HG02884 (cell line): ENCODE data around the gene TACC2.

ENCODE experiments used
- ATAC-seq: cut with Tn5 transposase; IDR thresholded peaks from one replicate; pipeline ENCODE4 v1.9.1; 2021; ENCODE audit warnings: mild to moderate bottlenecking, moderate library complexity; ENCODE audit not compliant: unreplicated experiment

Gene TACC2

DNA sequence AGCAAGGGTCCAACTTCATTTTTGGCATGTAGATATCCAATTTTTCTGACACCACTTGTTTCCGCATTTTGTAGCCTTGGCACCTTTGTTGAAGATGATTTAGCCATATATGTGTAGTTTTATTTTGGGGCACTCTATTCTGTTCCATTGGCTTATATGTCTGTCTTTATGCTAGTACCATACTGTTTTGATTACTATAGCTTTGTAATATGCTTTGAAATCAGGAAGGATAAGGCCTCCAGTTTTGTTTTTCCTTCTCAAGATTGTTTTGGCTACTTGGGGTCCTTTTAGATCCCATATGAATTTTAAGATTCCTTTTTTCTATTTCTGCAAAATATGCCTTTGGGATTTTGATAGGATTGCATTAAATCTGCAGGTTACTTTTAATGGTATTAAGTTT is 272.6 kb downstream of the TACC2 start:
- no peak for ATAC-seq

DNA sequence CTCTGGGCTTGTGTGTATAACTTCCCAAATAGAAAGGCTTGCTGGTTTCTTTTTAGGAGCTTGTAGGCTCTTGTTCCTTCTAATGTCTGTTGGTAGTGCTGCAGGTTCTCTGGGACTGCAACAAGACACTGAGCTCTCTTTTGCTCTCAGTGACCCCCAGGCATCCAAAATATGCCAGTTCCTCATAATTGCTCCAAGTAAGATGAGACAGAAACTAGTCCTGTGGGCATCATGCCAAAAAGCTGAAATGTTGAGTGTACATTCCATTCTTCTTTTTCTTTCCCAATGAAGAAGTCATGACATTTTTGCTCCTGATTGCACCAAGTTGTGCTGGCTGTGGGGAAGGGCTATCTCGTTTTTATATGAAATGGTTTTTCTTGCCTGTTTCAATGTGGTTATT is 275.0 kb downstream of the TACC2 start:
- ATAC-seq: no peak

DNA sequence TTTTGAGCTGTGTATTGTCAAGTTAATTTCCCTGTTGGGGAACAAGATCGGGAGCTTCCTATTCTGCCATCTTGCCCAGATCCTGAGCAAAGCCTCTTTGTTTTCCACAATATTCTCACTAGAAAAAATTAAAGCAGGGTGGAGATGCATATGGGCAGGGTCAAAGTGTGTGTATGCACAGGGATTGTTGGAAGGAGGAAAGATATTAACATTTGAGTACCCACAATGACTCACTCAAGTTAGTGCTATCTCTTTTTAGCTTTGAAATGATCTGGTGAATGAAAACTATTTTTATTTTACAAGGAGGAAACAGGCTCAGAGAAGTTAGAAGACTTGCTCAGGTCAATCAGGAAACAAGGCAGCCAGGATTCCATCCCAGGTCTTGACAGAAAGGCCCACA is 275.5 kb downstream of the TACC2 start:
- no peak for ATAC-seq

DNA sequence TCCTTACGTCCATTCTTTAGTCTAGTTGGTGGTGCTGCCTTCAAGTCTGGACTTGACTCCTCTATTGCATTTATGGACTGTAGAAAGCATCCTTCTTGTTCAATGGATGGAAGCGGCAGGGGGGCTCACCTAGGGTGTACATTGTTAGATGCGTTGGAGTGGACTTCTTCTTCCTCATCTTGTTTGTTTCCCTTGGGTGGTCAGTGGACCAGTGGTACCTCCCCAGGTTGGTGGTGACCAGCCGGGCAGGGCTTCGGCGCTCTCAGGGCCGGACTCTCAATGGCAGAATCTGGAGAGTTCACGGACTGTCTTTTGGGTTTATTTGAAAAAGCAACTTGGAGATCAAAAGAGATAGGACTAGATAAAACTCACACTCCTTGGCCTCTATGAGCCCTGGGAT is 276.0 kb downstream of the TACC2 start:
- no peak for ATAC-seq

DNA sequence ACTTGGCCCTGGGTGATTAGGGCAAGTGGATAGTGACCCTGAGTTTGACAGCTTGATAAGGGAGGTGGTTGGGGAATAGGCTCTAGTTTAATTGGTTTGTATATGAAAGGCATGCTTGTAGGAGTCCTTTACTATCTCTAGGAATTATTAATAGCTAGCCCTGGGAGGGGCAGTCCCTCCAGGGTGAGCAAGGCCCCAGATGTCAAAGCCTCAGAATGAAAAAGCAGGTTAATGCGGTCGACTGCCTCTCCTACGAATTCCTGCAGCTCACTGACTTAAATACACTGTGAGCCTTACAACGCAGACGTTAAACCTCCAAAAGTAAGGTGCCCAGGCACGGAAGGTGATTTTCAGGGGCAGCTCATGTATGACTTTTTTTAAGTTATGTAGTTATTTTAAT is 276.9 kb downstream of the TACC2 start:
- no peak for ATAC-seq

DNA sequence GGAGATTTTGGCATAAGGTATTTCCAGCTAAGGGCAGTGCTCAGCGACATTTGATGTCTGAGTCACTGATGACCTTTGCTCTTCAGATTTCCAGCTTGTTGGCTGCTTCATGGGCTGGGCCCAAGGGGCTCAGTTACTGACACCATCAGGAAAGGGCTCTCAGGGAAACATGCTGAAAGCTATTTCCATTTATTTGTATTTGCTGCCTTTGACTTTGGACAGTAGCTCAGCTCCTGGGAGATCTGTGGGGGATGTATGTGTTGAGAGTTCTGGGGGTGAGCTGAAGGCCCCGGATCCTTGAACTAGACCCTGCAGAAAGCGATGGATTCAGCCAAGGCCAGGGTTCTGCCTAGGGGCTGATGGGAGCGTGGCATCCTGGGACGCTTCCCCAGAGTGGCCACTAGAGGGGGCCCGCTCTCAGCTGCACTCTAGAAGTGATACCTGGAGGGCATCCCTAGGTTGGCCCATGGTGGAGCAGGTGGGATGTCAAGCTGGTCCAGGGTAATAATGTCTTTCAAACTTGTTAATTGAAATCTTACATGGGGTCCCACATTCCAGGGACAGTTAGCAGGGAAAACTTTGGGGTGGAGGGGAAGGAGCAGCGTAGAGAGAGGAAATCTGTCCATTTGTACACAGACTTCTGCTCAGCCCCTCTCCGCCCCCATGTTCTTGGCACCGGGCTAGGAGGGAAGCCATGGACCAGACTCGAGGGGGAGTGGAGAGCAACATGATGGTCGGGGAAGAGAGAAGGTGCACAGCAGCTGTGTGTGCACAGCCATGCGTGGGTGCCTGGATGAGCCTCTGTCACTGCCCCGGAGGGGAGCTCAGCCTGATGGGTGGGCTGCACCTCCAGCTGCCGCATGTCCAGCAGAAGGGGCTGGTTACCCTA is 279.1 kb downstream of the TACC2 start:
- peak; percentile 83 for ATAC-seq

DNA sequence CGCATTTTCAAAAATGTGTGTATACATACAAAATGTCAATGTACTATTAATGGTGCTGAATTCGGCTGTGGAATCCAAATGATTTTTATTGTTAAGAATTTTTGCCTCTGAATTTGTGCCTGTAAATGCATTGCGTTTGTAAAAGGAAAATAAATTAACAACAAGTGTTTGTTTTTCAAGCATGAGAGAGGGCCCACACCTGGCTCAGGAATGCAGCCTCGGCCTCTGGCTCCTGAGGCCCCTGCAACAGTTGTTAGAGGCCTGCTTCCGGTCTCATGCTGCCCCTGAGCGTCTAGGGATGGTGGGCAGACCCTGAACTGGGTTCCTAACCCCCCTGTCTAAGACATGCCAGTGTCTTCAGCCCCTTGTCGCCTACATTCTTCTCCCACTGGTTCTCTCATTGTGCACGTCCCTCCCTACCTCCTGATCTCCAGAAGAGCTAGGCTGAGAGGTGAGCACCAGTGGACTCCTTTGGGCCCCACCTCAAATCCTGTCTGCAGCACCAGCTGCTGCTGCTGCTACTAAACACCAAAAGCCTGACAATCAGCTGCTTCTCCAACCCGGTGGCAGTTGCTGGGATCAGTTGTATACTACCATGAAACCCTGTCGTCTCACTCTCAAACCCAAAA is 280.2 kb downstream of the TACC2 start:
- ATAC-seq: no peak

DNA sequence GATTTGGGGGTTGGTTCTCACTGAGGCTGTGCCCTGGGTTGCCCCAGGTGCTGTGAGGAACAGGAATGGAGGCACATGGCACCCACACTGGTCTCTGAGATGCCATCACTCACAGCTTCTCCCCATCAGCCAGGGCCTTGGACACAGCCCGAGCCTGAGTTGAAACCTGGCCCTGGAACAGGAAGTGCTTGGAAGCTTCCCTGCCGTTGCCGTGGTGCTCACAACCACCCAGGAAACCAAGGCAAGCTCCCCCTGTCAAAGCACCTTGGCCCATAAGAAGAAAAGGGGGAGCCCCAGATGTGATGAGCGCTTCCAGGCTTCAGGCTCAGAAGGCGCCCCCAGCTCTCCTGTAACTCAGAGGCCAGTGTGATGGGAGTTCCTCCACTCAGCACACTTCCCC is 282.1 kb downstream of the TACC2 start, which contains the start of gene BTBD16:
BTBD16 (plus strand) TSS at position 221 of the 400 bp plus-strand sequence. CDS start 3,786 bp downstream, outside the sequence.
- no peak for ATAC-seq

DNA sequence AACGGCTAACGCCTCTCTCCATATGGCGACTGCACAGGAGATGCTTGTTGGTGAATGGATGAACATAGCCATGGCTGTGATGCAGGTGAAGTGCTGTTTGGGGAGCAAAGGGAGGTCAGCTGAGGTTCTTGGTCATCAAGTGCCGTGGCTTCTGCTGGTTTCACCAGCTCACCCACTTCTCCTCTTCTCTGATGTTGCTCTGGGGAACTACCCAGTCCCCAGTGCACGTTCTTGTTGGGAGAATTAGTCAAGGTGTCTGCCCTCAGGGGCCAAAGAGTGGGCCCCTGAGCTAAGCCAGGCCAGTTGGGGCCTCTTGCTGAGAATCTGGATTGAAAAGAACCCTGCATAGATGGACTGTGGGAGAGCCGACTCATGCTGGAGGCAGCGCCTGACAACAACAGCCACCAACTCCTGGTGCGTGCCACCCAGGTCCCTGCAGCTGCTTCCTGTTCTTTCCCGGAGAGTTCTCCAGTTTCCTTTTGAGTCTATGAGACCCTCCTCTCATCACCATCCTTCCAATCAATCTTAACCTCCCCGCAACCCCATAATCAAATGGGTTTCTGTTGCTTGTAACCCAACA is 285.1 kb downstream of the TACC2 start:
- no peak for ATAC-seq

DNA sequence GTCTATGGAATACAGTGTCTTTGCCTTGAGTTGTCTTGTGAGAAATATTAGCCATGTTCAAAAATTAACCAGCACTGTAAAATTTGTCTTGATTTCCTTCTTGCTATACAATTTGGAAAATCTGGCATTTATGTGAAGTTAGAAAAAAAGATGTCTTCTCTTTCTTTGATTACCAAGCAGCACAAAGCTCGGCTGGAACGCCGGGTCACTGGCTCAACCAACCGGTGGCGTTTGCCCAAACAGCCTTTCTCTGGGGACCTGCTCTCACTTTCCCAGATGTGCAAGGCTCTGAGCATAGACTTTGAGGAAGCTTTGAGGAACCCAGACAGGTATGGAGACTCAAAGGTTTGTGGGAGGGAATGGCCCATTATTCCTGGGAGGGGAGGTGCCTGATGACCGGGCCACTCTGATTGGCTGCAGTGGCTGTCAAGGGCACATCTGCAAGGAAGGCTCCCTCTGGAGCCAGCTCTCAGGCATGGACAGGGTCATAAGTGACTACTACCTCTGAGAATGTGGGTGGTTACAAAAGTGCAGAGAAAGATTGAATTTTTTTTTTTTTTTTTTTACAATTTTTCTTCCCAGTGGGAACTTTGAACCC is 287.7 kb downstream of the TACC2 start:
- no peak for ATAC-seq

DNA sequence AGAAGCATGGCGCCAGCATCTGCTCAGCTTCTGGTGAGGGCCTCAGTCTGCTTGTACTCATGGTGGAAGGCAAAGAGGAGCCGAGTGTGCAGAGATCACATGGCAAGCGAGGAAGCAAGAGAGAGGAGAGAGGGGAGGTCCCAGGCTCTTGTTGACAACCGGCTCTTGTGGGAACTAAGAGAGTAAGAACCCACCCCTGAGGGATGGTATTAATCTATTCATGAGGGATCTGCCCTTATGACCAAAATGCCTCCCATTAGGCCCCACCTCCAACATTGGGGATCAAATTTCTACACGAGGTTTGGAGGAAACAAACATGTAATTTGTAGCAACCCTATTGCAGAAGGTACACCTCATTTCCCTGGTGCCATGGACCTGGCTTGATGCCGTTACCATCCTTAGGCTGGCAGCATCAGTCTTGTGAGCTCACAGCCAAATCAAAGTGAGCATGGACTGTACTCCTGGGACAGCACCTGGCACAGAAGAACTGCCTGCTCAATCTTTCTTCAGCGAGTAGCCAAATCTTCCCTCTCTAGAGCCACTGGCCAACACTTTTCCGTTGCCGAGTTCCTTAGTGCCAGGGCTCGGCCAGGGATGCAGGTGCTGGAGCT is 288.7 kb downstream of the TACC2 start:
- ATAC-seq: no peak

DNA sequence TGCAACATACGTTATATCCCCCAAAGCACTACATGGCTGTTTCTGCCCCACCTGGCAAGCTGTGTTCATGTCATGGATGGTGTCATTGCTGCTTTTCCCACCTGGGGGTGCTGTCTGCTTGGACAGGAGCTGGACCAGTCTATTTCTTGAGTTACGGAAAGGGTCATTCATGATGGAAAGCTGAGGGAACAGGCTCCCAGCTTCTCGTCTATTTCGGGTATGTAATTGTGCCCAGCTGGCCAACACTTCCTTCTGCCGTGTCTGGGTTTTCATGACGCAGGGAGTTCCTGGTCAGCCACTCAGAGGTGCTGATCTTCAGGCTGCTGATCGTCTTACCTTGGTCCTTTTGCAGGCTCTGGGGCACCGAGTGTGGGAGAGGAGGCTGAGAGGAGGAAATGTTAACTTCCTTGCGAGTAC is 290.8 kb downstream of the TACC2 start:
- ATAC-seq: no peak

DNA sequence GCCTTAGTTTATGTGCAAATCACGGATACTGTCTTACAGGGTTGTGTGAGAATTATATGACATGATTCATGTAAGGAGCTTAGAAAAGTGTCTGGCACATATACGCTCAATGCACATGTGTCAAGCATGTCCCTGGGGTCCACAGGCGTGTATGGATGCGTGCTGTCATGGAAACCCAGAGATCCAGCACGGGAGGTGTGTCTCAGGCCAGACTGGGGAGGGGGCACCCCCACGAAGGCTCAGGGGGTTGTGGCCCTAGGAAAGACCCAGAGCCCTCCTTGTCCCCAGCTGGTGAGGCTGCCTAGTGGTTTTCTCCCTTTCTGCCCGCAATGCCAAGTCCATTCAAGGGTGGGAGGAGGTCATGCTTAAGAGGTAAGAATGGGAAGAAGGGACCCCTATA is 291.2 kb downstream of the TACC2 start:
- ATAC-seq: no peak

DNA sequence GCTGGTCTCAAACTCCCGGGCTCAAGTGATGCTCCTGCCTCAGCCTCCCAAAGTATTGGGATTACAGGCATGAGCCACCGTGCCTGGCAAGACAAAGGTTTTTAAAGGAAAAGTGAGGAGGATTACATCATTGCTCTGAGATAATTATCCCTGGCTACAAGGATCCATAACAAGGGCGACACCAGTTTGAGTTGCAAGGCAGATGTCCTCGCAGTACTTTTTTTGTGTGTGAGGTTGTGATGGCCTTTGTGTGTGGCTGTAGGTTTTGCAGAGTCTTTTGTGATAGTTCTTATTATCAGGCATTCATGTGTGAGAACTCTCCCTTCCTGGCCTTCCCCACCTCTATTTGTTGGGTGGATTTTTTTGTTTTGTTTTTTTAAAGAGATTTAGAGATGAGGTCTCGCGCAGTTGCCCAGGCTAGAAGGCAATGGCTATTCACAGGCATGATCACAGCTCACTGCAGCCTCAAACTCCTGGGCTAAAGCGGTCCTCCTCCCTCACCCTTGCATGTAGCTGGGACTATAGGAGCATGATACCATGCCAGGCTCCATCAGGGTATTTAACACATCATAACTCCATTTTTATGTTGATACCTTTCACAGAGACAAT is 292.2 kb downstream of the TACC2 start:
- no peak for ATAC-seq

DNA sequence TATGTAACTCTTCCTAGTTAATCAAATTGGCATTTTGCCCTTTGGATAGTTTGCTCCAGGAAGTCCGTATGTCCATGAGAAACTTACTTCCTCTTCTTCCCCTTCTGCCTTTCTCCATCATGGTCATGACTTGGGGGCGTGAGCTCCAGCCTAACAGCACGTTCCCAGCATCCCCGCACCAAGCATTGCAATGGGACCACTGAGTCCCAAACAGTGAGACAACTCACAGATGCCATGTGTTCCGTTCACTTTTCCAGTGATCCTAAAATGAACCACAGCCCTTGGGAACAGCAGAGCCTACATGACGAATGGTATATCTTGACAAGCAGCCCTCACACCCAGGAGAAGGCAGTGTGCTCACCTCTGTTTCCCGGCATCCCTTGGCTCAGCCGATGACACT is 292.8 kb downstream of the TACC2 start:
- no peak for ATAC-seq

DNA sequence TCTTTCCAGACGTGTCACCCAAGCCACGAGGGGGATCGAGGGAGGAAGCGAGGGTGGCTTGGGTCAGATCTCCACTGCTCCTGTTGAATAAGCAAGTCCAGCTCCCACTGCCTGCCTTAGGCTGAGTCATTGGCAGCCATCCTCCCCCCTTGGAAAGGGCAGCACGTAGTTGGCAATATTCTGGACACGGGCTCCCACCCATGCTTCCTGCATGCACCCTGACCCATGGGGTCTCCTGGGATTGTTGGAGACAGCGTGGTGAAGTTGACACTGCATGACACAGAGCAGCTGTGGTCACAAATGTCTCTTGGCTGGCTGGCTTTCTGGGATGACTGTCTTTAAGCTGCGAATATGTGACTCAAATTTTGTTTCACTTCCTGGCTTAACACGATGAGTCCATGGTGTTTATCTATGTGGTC is 293.3 kb downstream of the TACC2 start:
- ATAC-seq: no peak

DNA sequence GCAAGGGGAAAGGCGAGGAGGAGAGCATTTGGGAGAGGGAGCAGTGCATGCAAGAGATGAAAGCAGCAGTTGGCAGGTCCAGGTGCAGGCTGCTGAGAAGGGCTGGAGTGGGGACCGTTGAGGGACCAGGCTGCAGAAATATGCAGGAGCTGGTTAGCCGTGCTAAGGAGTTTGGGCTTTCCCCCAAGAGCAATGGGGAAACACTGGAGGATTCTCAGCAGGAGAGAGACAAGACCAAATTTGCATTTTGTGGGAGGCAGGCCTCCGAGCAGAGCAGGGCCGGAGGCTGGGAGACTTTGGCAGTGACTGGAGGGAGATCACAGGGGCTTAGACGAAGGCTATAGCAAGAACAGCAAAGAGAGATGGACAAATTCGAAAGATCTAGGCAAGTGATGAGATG is 293.9 kb downstream of the TACC2 start:
- no peak for ATAC-seq

DNA sequence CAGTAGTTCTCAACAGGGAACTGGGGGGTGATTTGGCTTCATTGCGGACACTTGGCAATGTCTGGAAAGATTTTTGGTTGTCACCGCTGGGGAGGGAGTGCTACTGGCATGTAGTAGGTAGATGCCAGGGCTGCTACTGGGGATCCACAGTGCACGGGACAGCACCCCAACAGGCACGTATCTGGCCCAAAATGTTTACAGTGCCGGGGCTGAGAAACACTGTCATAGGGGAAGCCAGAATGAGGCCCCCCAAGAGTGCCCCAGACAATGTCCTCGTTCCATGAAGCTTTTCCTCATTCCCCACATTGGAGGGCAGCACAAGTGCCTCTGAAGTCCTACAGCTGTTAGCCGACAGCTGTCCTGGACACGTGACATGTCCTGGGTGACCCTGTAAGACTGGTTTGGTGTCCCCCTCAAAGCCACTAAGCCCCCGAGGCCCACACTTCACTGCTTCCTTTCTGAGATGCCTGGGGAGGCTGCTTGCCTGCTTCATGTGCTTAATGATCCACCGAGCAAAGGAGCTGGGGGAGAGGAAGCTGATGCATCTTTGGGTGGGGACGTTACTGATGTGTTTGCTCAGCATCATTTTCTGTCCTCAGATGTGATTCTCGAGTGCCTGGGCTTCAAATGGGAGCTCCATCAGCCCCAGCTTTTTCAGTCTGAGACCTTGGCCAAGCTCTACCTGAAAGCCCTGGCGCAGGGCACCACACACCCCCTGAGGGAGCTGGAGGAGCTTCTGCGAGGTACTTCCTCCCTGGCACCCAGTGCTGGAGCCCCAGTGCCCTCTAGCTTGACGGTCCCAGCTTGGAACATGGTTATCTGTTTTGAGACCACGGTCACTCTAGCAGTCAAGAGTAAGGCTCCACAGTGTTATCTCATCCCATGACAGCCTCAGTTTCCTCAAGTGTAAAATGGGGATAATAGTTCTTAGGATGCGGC is 296.8 kb downstream of the TACC2 start:
- ATAC-seq: no peak

DNA sequence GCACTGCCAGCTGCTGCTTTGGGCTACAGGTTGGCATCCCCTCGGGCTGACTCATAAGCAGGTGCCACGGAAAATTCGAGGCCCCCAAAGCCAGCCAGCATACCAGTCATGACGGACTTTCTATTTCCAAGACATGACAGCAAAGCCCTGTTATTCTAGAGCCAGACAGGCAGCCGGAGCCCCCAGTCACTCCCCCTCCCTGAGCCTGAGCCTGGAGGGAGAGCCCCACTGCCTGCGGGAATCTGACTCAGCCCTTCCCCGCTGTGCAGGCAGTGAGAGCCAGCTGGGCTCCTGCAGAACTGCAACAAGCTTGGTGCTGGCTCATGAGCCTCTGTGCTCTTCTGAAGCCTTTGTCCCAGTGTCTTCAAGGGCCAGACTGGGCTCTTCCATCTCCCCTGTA is 297.9 kb downstream of the TACC2 start:
- no peak for ATAC-seq

DNA sequence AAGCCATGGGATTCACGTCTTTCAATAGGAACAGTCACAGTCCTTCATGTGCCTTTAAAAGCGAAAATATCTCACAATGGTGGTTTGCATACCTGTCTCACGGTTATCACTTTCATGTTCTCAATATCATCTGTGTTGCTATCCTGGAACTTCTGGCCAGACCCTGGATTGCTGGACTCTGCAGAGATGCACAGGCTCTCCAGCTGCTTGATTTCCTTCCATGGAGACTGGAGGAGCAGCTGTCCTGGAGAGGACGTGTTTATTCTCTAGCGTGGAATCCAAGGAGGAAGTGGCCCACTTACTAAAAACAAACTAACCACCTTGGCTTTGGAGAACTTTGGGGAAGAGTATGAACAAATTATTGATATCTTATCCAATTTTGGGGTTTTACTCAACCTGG is 298.6 kb downstream of the TACC2 start:
- no peak for ATAC-seq
